ACC112 (cell line): ENCODE data around the gene HERC4.
"Not testable (repeated sequence)": the region's sequence is repeated elsewhere in the genome, so short reads cannot be mapped to it uniquely, and the experiment has no call there.

Source experiments
- H2AFZ ChIP-seq: fragments of 200-600 bp; sonication (generic); one replicate; pipeline ENCODE4 v1.6.0; 2017; ENCODE audit warnings: antibody characterized with exemption, low read length; ENCODE audit not compliant: unreplicated experiment
- H3K27ac ChIP-seq: fragments of 200-600 bp; sonication (generic); 2 replicates; pipeline ENCODE4 v1.5.1; 2014; ENCODE audit warnings: low read depth, mild to moderate bottlenecking, antibody characterized with exemption, low read length, moderate library complexity
- H3K27me3 ChIP-seq: fragments of 200-600 bp; sonication (generic); 2 replicates; pipeline ENCODE4 v1.6.1; 2014; ENCODE audit warnings: mild to moderate bottlenecking, antibody characterized with exemption, low read length, moderate library complexity, mixed read lengths; ENCODE audit not compliant: insufficient read depth
- H3K36me3 ChIP-seq: fragments of 200-600 bp; sonication (generic); 2 replicates; pipeline ENCODE4 v1.6.1; 2016; ENCODE audit warnings: mild to moderate bottlenecking, antibody characterized with exemption, low read length, moderate library complexity, mixed read lengths; ENCODE audit not compliant: insufficient read depth
- H3K4me1 ChIP-seq: fragments of 200-600 bp; sonication (generic); one replicate; pipeline ENCODE4 v1.6.1; 2016; ENCODE audit warnings: low read length, mixed read lengths; ENCODE audit not compliant: insufficient read depth, unreplicated experiment, control insufficient read depth
- H3K4me3 ChIP-seq: fragments of 200-600 bp; sonication (generic); 2 replicates; pipeline ENCODE4 v1.5.1; 2014; ENCODE audit warnings: mild to moderate bottlenecking, low read depth, low read length
- H3K79me2 ChIP-seq: fragments of 200-600 bp; sonication (generic); one replicate; pipeline ENCODE4 v1.6.0; 2016; ENCODE audit warnings: low read length; ENCODE audit not compliant: control insufficient read depth, unreplicated experiment, insufficient read depth

The HERC4 gene

DNA sequence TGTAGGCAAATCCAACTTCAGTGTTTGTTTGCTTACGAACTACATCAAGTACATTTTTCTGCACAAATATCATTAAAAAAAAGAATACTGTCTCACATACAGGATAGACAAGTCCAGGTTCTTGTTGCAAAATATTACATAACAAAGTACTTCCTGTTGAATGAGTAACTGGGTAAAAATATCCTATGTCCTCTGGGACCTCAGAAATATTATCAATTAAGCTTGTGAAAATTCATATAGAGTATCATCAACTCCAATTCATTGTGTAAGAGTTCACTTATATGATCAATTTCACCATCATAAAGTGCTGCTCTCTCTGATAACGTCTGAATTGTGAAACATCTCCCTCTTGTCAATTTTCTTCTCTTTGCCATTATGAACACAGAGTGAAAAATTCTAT, 22.6 kb downstream of the HERC4 start:
- Histone ChIP-seq H3K36me3 (peaks cover 10% of the 10 kb centered on the region; the same call in 1 of the 2 replicates), H3K27me3 (no peaks in the 10 kb centered on the region), H2AFZ (no peak overlapping the region), H3K4me1 (peaks cover 30% of the 10 kb centered on the region), H3K79me2 (peaks cover 49% of the 10 kb centered on the region), H3K27ac (peak overlapping the region; percentile 1; the same call in 1 of the 2 replicates), H3K4me3 (no peak overlapping the region)

DNA sequence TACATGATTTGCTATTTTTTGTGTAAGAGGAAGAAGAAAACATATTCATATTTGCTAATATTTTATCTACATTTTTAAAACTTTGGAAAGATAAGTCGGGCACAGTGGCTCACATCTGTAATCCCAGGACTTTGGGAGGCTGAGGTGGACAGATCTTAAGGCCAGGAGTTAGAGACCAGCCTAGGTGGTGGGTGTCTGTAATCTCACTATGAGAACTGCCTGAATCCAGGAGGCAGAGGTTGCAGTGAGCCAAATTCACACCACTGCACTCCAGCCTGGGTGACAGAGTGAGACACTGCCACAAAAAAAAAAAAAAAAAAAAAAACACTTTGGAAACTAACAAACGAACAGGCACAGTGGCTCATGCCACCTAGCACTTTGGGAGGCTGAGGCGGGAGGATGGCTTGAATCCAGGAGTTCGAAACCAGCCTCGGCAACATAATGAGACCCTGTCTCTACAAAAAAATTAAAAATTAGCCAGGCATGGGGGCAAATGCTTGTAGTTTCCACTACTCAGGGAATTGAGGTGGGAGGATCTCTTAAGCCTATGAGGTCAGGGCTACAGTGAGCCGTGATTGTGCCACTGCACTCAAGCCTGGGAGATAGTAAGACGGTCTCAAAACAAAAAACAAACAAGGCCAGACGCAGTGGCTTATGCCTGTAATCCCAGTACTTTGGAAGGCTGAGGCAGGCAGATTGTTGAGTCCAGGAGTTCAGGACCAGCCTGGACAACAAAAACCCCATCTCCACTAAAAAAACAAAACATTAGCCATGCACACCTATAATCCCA, 25.6 kb downstream of the HERC4 start:
- Histone ChIP-seq H3K36me3 (no peaks in the 10 kb centered on the region), H3K27ac (no peak overlapping the region), H3K27me3 (no peaks in the 10 kb centered on the region), H2AFZ (no peak overlapping the region), H3K4me1 (peaks cover 33% of the 10 kb centered on the region), H3K4me3 (no peak overlapping the region), H3K79me2 (peaks cover 56% of the 10 kb centered on the region)

DNA sequence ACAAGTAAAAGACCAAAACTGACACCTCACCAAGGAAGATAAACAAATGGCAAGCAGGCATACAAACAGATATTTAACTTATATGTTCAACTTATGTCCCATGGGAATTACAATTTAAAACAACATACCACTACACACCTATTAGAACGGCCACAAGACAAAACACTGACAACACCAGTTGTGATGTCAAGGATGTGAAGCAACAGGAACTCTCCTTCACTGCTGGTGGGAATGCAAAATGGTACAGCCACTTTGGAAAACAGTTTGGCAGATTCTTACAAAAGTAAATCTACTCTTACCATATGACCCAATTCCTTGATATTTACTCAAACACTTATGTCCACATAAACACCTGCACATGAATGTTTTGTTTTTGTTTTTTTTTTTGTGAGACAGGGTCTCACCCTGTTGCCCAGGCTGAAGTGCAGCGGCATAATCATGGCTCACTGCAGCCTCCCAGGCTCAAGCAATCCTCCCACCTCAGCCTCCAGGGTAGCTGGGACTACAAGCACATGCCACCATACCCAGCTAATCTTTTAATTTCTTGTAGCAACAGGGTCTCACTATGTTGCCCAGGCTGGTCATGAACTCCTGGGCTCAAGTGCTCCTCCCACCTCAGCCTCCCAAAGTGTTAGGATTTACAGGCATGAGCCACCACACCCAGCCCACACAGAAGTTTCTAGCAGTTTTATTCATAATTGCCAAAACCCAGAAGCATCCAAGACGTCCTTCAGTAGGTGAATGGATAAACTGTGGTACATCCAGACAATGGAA, 27.3 kb downstream of the HERC4 start:
- H2AFZ ChIP-seq, result no peak overlapping the region
- H3K27ac ChIP-seq, result peak overlapping the region; percentile 16; the same call in 1 of the 2 replicates
- H3K79me2 ChIP-seq, result peaks cover 58% of the 10 kb centered on the region
- peaks cover 28% of the 10 kb centered on the region for H3K4me1 ChIP-seq
- H3K4me3 ChIP-seq, result no peak overlapping the region
- no peaks in the 10 kb centered on the region for H3K27me3 ChIP-seq
- no peaks in the 10 kb centered on the region for H3K36me3 ChIP-seq

DNA sequence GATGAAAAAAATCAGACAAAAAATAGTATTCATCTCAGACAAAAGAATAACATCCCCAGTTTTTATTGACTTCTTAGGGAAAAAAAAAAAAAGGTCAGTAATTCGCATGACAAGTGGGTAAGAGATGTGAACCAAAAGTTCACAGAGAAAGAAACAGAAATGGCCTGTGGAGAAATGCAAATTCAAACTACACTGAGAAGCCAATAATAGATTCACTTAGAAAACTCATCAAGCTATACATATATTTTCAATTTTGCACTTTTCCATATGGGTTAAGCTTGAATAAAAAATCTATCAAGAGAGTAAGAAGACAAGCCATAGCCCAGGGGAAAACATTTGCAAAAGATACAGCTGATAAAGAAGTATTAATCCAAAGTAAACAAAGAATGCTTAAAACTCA, 28.0 kb downstream of the HERC4 start:
- H3K27ac ChIP-seq, result peak overlapping the region; percentile 16; the same call in 1 of the 2 replicates
- H3K27me3 ChIP-seq, result no peaks in the 10 kb centered on the region
- H3K4me1 ChIP-seq, result peaks cover 28% of the 10 kb centered on the region
- H2AFZ ChIP-seq, result no peak overlapping the region
- no peak overlapping the region for H3K4me3 ChIP-seq
- H3K36me3 ChIP-seq, result no peaks in the 10 kb centered on the region
- peaks cover 56% of the 10 kb centered on the region for H3K79me2 ChIP-seq

DNA sequence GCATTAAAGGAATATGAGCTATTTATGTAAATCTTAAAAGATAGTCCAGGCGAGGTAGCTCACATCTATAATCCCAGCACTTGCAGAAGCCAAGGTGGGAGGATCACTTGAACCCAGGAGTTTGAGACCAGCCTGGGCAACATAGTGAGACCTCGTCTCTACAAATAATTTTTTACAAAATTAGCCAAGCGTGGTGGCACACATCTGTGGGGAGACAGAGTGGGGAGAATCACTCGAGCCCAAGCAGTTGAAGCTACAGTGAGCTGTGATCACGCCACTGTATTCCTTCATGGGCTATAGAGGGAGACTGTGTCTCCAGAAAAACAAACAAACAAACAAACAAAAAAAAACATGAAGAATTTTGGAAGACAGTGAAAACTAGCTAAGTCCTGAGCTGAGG, 28.4 kb downstream of the HERC4 start:
- Histone ChIP-seq H3K4me1 (peaks cover 23% of the 10 kb centered on the region), H3K27me3 (no peaks in the 10 kb centered on the region), H2AFZ (no peak overlapping the region), H3K36me3 (no peaks in the 10 kb centered on the region; the same call in 1 of the 2 replicates), H3K79me2 (peaks cover 53% of the 10 kb centered on the region), H3K4me3 (no peak overlapping the region), H3K27ac (no peak overlapping the region; the same call in 1 of the 2 replicates)

DNA sequence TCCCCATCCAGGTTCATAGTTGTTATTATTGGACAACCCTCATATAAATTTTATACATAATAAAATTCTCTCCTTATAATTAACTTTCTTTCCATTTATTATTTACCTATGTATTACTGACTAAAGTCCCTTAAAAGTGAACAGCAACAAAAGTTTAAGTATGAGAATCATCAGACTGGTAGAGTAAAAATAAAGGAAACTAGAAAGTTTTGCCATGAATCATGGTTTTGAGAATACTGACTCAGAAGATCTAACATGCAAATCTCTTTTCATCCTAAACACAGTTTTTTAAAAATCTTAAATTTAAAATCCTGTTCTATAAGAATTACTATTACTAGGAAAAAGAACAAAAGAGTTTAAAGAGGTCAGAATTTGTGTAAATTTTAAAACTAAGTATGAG, 32.1 kb downstream of the HERC4 start:
- no peak overlapping the region for H2AFZ ChIP-seq
- no peaks in the 10 kb centered on the region for H3K27me3 ChIP-seq
- H3K4me1 ChIP-seq, result peaks cover 23% of the 10 kb centered on the region
- H3K79me2 ChIP-seq, result peaks cover 36% of the 10 kb centered on the region
- H3K36me3 ChIP-seq, result peaks cover 8% of the 10 kb centered on the region
- peak overlapping the region; percentile 66 for H3K27ac ChIP-seq
- H3K4me3 ChIP-seq, result no peak overlapping the region

DNA sequence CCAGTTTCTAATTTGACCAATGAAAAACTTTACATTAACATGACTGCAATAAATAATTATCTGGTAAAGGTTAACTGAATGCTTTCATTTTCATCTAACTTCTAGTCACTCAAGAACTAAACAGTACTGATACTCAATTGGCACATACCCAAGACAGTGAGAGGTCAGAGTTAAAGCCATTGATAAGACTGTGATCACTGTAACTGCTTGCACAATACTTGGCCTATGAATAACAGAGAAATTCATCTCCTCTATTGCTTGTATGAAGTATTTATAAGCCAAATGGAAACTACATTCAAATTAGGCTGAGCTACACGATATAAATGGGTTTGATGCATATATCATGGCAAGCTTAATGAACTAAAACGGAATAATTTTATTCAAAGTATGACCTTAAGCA, 43.0 kb downstream of the HERC4 start:
- Histone ChIP-seq H3K36me3 (peaks cover 23% of the 10 kb centered on the region), H2AFZ (no peak overlapping the region), H3K27ac (0 out of 2 replicates have a peak overlapping the region, but pooled peaks have one; percentile 2), H3K4me3 (peak overlapping the region; percentile 31; the same call in 1 of the 2 replicates), H3K27me3 (no peaks in the 10 kb centered on the region), H3K79me2 (peaks cover 12% of the 10 kb centered on the region), H3K4me1 (peaks cover 16% of the 10 kb centered on the region)

DNA sequence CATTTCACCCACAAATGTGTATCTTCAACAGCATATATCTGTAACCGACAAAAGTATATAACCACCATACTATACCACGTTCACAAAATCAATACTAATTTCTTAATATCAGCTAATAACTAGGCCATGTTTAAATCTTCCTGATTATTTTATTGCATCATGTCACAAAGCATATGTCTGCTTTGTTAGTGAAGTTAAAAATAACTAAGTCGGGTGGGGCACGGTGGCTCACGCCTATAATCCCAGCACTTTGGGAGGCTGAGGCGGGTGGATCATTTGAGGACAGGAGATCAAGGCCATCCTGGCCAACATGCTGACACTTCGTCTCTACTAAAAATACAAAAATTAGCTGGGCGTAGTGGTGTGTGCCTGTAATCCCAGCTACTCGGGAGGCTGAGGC, 47.7 kb downstream of the HERC4 start:
- Histone ChIP-seq H3K4me1 (peaks cover 3% of the 10 kb centered on the region), H3K36me3 (peaks cover 31% of the 10 kb centered on the region), H3K4me3 (no peak overlapping the region), H3K79me2 (peaks cover 12% of the 10 kb centered on the region), H2AFZ (no peak overlapping the region), H3K27ac (no peak overlapping the region), H3K27me3 (no peaks in the 10 kb centered on the region)

DNA sequence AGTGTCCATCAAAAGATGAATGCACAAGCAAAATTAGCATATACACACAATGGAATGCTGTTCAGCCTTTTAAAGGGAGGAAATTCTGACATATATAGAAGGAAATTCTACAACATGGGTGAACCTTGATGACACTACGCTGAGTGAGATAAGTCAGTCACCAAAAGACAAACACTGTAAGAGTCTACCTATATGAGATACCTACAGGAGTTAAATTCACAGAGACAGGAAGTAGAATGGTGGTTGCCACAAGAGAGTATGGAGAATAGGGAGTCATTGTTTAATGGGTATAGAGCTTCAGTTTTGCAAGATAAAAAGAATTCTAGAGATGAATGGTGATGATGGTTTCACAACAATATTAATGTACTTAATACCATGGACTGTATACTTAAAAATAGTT, 51.8 kb downstream of the HERC4 start:
- Histone ChIP-seq H3K79me2 (peaks cover 8% of the 10 kb centered on the region), H3K4me3 (no peak overlapping the region), H3K36me3 (peaks cover 52% of the 10 kb centered on the region), H3K27ac (no peak overlapping the region), H3K4me1 (no peaks in the 10 kb centered on the region), H2AFZ (no peak overlapping the region), H3K27me3 (no peaks in the 10 kb centered on the region)

DNA sequence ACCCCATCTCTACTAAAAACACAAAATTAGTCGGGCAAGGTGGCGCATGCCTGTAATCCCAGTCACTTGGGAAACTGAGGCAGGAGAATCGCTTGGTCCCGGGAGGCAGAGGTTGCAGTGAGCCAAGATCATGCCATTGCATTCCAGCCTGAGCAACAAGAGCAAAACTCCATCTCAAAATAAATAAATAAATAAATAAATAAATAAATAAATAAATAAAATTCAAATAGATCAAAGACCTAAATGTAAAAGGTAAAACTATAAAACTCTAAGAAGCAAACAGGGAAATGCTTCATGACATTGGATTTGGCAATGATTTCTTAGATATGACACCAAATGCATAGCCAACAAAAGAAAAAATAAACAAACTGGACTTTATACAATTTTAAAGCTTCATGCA, 52.8 kb downstream of the HERC4 start:
- not testable (repeated sequence) for H3K4me3 ChIP-seq, H3K79me2 ChIP-seq, H3K27me3 ChIP-seq, H2AFZ ChIP-seq, H3K4me1 ChIP-seq, H3K27ac ChIP-seq
- peaks cover 57% of the 10 kb centered on the region for H3K36me3 ChIP-seq
